HEK293 (cell line): ENCODE data around the gene ARSJ.

Source experiments
- CTCF ChIA-PET: fragments of 350-600 bp; formaldehyde crosslinking; extraction: SDS; loops from one replicate; lab custom pipeline; 2021; ENCODE audit warnings: antibody characterized with exemption; lab: Yijun Ruan, JAX
- POLR2A ChIA-PET: fragments of 300-600 bp; formaldehyde crosslinking; extraction: SDS; loops from one replicate; lab custom pipeline; 2020; ENCODE audit warnings: antibody characterized with exemption, inconsistent platforms; lab: Yijun Ruan, JAX
- H3K27ac ChIP-seq: fragments of 200-500 bp; sonication (Bioruptor generic); 2 replicates; pipeline ENCODE4 v1.5.1; 2014; ENCODE audit warnings: low read depth, low read length, control low read depth, inconsistent platforms; ENCODE audit errors: extremely low read depth
- H3K36me3 ChIP-seq, 2 experiments: fragments of 200-500 bp in 1 of 2; sonication (Bioruptor generic) in 1 of 2; 1 replicate in 1 of 2; 2 replicates in 1 of 2; pipeline ENCODE4 v1.5.1; 2014 to 2017; ENCODE audit warnings: inconsistent platforms in 2 of 2, low read length in 2 of 2; ENCODE audit not compliant: control insufficient read depth in 2 of 2, insufficient read depth in 1 of 2
- H3K4me1 ChIP-seq: fragments of 200-500 bp; sonication (Bioruptor generic); 2 replicates; pipeline ENCODE4 v1.5.1; 2014; ENCODE audit warnings: mild to moderate bottlenecking, low read length, inconsistent platforms; ENCODE audit not compliant: control insufficient read depth, insufficient read depth
- H3K4me3 ChIP-seq: 2 replicates; pipeline ENCODE4 v1.5.1; 2011; ENCODE audit warnings: low read depth, mild to moderate bottlenecking, control low read depth, low read length, moderate library complexity
- H3K9me3 ChIP-seq: fragments of 200-500 bp; sonication (Bioruptor generic); 2 replicates; pipeline ENCODE4 v1.5.1; 2014; ENCODE audit warnings: low read depth, low read length, inconsistent platforms; ENCODE audit not compliant: control insufficient read depth, insufficient read depth
- KLF10 ChIP-seq: fragments of 450-650 bp; IDR thresholded peaks from 2 replicates; pipeline ENCODE4 v1.5.1; 2018; ENCODE audit warnings: missing biosample characterization, mild to moderate bottlenecking, missing genetic modification characterization
- PRDM4 ChIP-seq: fragments of 450-650 bp; formaldehyde crosslinking; IDR thresholded peaks from 2 replicates; pipeline ENCODE4 v1.5.1; 2017; ENCODE audit warnings: missing biosample characterization, missing genetic modification characterization
- PRDM6 ChIP-seq: fragments of 450-650 bp; formaldehyde crosslinking; IDR thresholded peaks from 2 replicates; pipeline ENCODE4 v1.5.1; 2017; ENCODE audit warnings: missing biosample characterization, missing genetic modification characterization
- RBAK ChIP-seq: fragments of 450-650 bp; formaldehyde crosslinking; IDR thresholded peaks from 2 replicates; pipeline ENCODE4 v1.5.1; 2016; ENCODE audit warnings: missing biosample characterization, missing genetic modification characterization
- REST ChIP-seq: fragments of 450-650 bp; formaldehyde crosslinking; IDR thresholded peaks from 2 replicates; pipeline ENCODE4 v1.5.1; 2016; ENCODE audit warnings: missing biosample characterization, missing genetic modification characterization
- YY1 ChIP-seq: fragments of 450-650 bp; formaldehyde crosslinking; IDR thresholded peaks from 2 replicates; pipeline ENCODE4 v1.5.1; 2018; ENCODE audit warnings: missing biosample characterization, missing genetic modification characterization
- ZBTB10 ChIP-seq: fragments of 450-650 bp; formaldehyde crosslinking; IDR thresholded peaks from 2 replicates; pipeline ENCODE4 v1.5.1; 2016; ENCODE audit warnings: missing biosample characterization, missing genetic modification characterization
- ZNF10 ChIP-seq: fragments of 450-650 bp; formaldehyde crosslinking; IDR thresholded peaks from 2 replicates; pipeline ENCODE4 v1.5.1; 2017; ENCODE audit warnings: missing biosample characterization, missing genetic modification characterization
- ZNF16 ChIP-seq: fragments of 450-650 bp; formaldehyde crosslinking; IDR thresholded peaks from 2 replicates; pipeline ENCODE4 v1.5.1; 2016; ENCODE audit warnings: low read depth, missing biosample characterization, missing genetic modification characterization
- ZNF19 ChIP-seq: fragments of 450-650 bp; formaldehyde crosslinking; IDR thresholded peaks from 2 replicates; pipeline ENCODE4; 2016; ENCODE audit warnings: missing biosample characterization, missing genetic modification characterization, low read depth
- ZNF398 ChIP-seq: fragments of 450-650 bp; formaldehyde crosslinking; IDR thresholded peaks from 2 replicates; pipeline ENCODE4 v1.5.1; 2017; ENCODE audit warnings: missing biosample characterization, missing genetic modification characterization
- ZNF426 ChIP-seq: fragments of 450-650 bp; formaldehyde crosslinking; IDR thresholded peaks from 2 replicates; pipeline ENCODE4 v1.5.1; 2017; ENCODE audit warnings: missing biosample characterization, missing genetic modification characterization, mild to moderate bottlenecking, inconsistent platforms, moderate library complexity
- ZNF510 ChIP-seq: fragments of 450-650 bp; formaldehyde crosslinking; IDR thresholded peaks from 2 replicates; pipeline ENCODE4 v1.5.1; 2018; ENCODE audit warnings: mild to moderate bottlenecking, missing genetic modification characterization, missing biosample characterization; ENCODE audit not compliant: insufficient replicate concordance
- ZNF530 ChIP-seq: fragments of 450-650 bp; formaldehyde crosslinking; IDR thresholded peaks from 2 replicates; pipeline ENCODE4 v1.5.1; 2016; ENCODE audit warnings: low read depth, missing biosample characterization, missing genetic modification characterization
- ZNF548 ChIP-seq: fragments of 450-650 bp; formaldehyde crosslinking; IDR thresholded peaks from 2 replicates; pipeline ENCODE4 v1.5.1; 2016; ENCODE audit warnings: missing biosample characterization, missing genetic modification characterization
- ZNF600 ChIP-seq: fragments of 450-650 bp; formaldehyde crosslinking; IDR thresholded peaks from 2 replicates; pipeline ENCODE4 v1.5.1; 2016; ENCODE audit warnings: missing biosample characterization, missing genetic modification characterization
- ZNF621 ChIP-seq: fragments of 450-650 bp; formaldehyde crosslinking; IDR thresholded peaks from 2 replicates; pipeline ENCODE4 v1.5.1; 2017; ENCODE audit warnings: missing biosample characterization, missing genetic modification characterization
- ZNF785 ChIP-seq: fragments of 450-650 bp; formaldehyde crosslinking; IDR thresholded peaks from 2 replicates; pipeline ENCODE4 v1.5.1; 2016; ENCODE audit warnings: missing biosample characterization, missing genetic modification characterization
- ZSCAN16 ChIP-seq: fragments of 450-650 bp; formaldehyde crosslinking; IDR thresholded peaks from 2 replicates; pipeline ENCODE4 v1.5.1; 2016; ENCODE audit warnings: missing biosample characterization, missing genetic modification characterization
- ZSCAN18 ChIP-seq: fragments of 450-650 bp; formaldehyde crosslinking; IDR thresholded peaks from 2 replicates; pipeline ENCODE4 v1.5.1; 2016; ENCODE audit warnings: missing biosample characterization, missing genetic modification characterization
- ZSCAN4 ChIP-seq: fragments of 450-650 bp; formaldehyde crosslinking; IDR thresholded peaks from 2 replicates; pipeline ENCODE4 v1.5.1; 2017; ENCODE audit warnings: missing biosample characterization, missing genetic modification characterization

ARSJ gene

GRCh38 chr4:113957956-113958355 lies 21.5 kb downstream of the ARSJ start (continued):
- TF ChIP-seq ZBTB10 (tag by site-specific recombination), result no peak
- TF ChIP-seq ZNF19 (tag by site-specific recombination), result no peak
- no peak for TF ChIP-seq ZNF426 (tag by site-specific recombination)
- TF ChIP-seq RBAK (tag by site-specific recombination), result no peak
- no peak for TF ChIP-seq ZNF600
- TF ChIP-seq ZNF510 (tag by site-specific recombination), result no peak
- no peak for TF ChIP-seq REST (tag by site-specific recombination)
- TF ChIP-seq ZSCAN4 (tag by site-specific recombination), result no peak
- TF ChIP-seq ZNF548 (tag by site-specific recombination), result no peak
- no peak for TF ChIP-seq ZNF530 (tag by site-specific recombination)
- TF ChIP-seq ZNF621 (tag by site-specific recombination), result no peak
- no peak for TF ChIP-seq ZNF16 (tag by site-specific recombination)

- no peaks in the 10 kb centered on the region for H3K9me3 ChIP-seq
- no peak overlapping the region for H3K27ac ChIP-seq
- H3K36me3 ChIP-seq, result no peaks in the 10 kb centered on the region
- peaks cover 4% of the 10 kb centered on the region for H3K4me1 ChIP-seq
- H3K4me3 ChIP-seq, result no peak overlapping the region
- ChIA-PET POLR2A (no interaction called here), CTCF (interaction anchor here (0.6 to 2.2 kb wide), 4 partner anchors 22 to 153 kb away, joined by 3 to 17 read pairs (median 3); no protein-coding TSS in a partner anchor)
- TF ChIP-seq ZSCAN18 (tag by site-specific recombination), result no peak
- no peak for TF ChIP-seq ZNF785
- TF ChIP-seq ZNF398 (tag by site-specific recombination), result no peak
- TF ChIP-seq KLF10 (tag by site-specific recombination), result no peak
- TF ChIP-seq YY1 (tag by site-specific recombination), result no peak
- no peak for TF ChIP-seq ZNF10 (tag by site-specific recombination)
- TF ChIP-seq PRDM4 (tag by site-specific recombination), result no peak
- TF ChIP-seq ZSCAN16 (tag by site-specific recombination), result no peak
- TF ChIP-seq PRDM6 (tag by site-specific recombination), result no peak
These were observed 23.5 kb downstream of the ARSJ start for GRCh38 chr4:113955948-113956347.
